HL-60 (cell line): ENCODE measurements around the gene SZT2.
A peak's percentile ranks its signal among the peaks of the same experiment; 100 is the strongest.

Source experiments
- DNase-seq, 2 experiments: peaks; one replicate each; pipeline ENCODE4 v3.0.0-alpha.2; 2010 to 2020; ENCODE audit warnings: low read depth in 1 of 2, low spot score in 1 of 2
- H3K27ac ChIP-seq: fragments of 250-450 bp; sonication (Bioruptor Pico); replicated peaks from 2 replicates; pipeline ENCODE4 v1.5.1; 2020; ENCODE audit warnings: mild to moderate bottlenecking, moderate library complexity
- H3K27me3 ChIP-seq: fragments of 250-450 bp; sonication (Bioruptor Pico); 2 replicates; pipeline ENCODE4 v1.5.1; 2021; ENCODE audit warnings: mild to moderate bottlenecking, moderate library complexity; ENCODE audit not compliant: insufficient read depth, poor library complexity, severe bottlenecking
- H3K4me3 ChIP-seq: replicated peaks from 2 replicates; pipeline ENCODE4 v1.5.1; 2011; ENCODE audit warnings: mild to moderate bottlenecking, control low read depth, low read length; ENCODE audit not compliant: insufficient read depth
- CTCF ChIP-seq: IDR thresholded peaks from one replicate; pipeline ENCODE4 v1.5.1; 2011; ENCODE audit warnings: low read length, control low read depth, inconsistent platforms; ENCODE audit not compliant: insufficient read depth
- GABPA ChIP-seq: IDR thresholded peaks from 2 replicates; pipeline ENCODE4 v1.6.1; 2012; ENCODE audit warnings: low read depth
- POLR2AphosphoS5 ChIP-seq: IDR thresholded peaks from 2 replicates; pipeline ENCODE4 v1.6.1; 2012; ENCODE audit warnings: low read depth
- SPI1 ChIP-seq: IDR thresholded peaks from 2 replicates; pipeline ENCODE4 v1.6.1; 2012; ENCODE audit warnings: low read depth, mild to moderate bottlenecking, borderline replicate concordance
- TF ChIP-seq, protein P1 (sequence below): IDR thresholded peaks from 2 replicates; pipeline ENCODE4 v1.6.1; 2012; ENCODE audit warnings: low read depth; ENCODE audit not compliant: insufficient replicate concordance

SZT2 gene

DNA sequence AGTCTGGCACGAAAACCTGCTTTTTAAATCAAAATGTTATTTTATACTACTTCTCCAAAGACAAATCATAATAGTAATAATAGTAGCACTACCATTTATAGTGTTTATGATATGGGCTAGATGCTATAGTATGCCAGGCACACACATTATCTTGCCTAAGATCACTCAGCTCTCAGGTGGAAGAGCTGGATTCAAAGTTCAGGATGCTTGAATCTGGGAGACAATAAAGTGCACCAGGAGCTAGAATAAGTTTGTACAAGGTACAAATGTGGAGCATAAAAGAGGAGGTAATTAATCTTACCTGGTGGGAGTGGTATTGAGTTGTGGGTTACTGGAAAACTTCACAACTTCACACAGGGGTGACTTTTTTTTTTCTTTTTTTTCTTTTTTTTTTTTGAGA lies 11.9 kb upstream of the SZT2 start:
- Histone ChIP-seq H3K4me3 (no peak overlapping the region), H3K27ac (no peak overlapping the region), H3K27me3 (no peaks in the 10 kb centered on the region)
- DNase-seq = no peak
- TF ChIP-seq SPI1 = no peak
- TF ChIP-seq POLR2AphosphoS5 = no peak
- TF ChIP-seq GABPA = no peak
- no peak for TF ChIP-seq CTCF
- TF ChIP-seq, protein P1, sequence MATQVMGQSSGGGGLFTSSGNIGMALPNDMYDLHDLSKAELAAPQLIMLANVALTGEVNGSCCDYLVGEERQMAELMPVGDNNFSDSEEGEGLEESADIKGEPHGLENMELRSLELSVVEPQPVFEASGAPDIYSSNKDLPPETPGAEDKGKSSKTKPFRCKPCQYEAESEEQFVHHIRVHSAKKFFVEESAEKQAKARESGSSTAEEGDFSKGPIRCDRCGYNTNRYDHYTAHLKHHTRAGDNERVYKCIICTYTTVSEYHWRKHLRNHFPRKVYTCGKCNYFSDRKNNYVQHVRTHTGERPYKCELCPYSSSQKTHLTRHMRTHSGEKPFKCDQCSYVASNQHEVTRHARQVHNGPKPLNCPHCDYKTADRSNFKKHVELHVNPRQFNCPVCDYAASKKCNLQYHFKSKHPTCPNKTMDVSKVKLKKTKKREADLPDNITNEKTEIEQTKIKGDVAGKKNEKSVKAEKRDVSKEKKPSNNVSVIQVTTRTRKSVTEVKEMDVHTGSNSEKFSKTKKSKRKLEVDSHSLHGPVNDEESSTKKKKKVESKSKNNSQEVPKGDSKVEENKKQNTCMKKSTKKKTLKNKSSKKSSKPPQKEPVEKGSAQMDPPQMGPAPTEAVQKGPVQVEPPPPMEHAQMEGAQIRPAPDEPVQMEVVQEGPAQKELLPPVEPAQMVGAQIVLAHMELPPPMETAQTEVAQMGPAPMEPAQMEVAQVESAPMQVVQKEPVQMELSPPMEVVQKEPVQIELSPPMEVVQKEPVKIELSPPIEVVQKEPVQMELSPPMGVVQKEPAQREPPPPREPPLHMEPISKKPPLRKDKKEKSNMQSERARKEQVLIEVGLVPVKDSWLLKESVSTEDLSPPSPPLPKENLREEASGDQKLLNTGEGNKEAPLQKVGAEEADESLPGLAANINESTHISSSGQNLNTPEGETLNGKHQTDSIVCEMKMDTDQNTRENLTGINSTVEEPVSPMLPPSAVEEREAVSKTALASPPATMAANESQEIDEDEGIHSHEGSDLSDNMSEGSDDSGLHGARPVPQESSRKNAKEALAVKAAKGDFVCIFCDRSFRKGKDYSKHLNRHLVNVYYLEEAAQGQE = no peak

GRCh38 chr1:43379476-43379875 lies 10.2 kb upstream of the SZT2 start:
- TF ChIP-seq POLR2AphosphoS5 (no peak), GABPA (no peak), CTCF (no peak), SPI1 (no peak)
- TF ChIP-seq, protein P1 = no peak
- DNase-seq = no peak
- no peak overlapping the region for H3K4me3 ChIP-seq
- no peak overlapping the region for H3K27ac ChIP-seq
- no peaks in the 10 kb centered on the region for H3K27me3 ChIP-seq

GRCh38 chr1:43381612-43382011 lies 8.1 kb upstream of the SZT2 start:
- Histone ChIP-seq H3K27me3 (no peaks in the 10 kb centered on the region), H3K4me3 (no peak overlapping the region), H3K27ac (peak overlapping the region; percentile 40)
- DNase-seq = peak; percentile 77 to 79
- TF ChIP-seq POLR2AphosphoS5 (peak; percentile 52), CTCF (no peak), GABPA (no peak), SPI1 (peak; percentile 71; the same call in 1 of the 2 replicates)
- TF ChIP-seq, protein P1 = no peak
